Keratinocyte (primary cell): ENCODE results near the gene CSN3. TPM values are rescaled to one million over a fixed set of nuclear protein-coding genes. Genes with fewer than 3 reads are reported as not detected.

ENCODE experiments used
- DNase-seq: peaks from one replicate; pipeline ENCODE4 v3.0.0-alpha.2; 2011; ENCODE audit warnings: low read depth, missing footprints, low spot score
- FAIRE-seq: peaks from 2 replicates; lab custom pipeline; 2011; peaks lifted over from hg19 to GRCh38; lab: Jason Lieb, UNC
- H2AFZ ChIP-seq: 2 replicates; pipeline ENCODE4 v1.6.0; 2012; ENCODE audit warnings: low read length, control low read depth, inconsistent platforms; ENCODE audit not compliant: control insufficient read depth
- H3K27ac ChIP-seq: 2 replicates; pipeline ENCODE4 v1.5.1; 2011; ENCODE audit warnings: low read length; ENCODE audit not compliant: control insufficient read depth, insufficient read depth
- H3K27me3 ChIP-seq: 3 replicates; pipeline ENCODE4 v1.6.0; 2011; ENCODE audit warnings: low read length; ENCODE audit not compliant: control insufficient read depth, insufficient read depth; ENCODE audit errors: extremely low read depth
- H3K36me3 ChIP-seq, 2 experiments: 2 replicates in 1 of 2; 3 replicates in 1 of 2; pipeline ENCODE4 v1.5.1; 2011; ENCODE audit warnings: low read length in 2 of 2, mild to moderate bottlenecking in 1 of 2; ENCODE audit not compliant: control insufficient read depth in 2 of 2, insufficient read depth in 2 of 2; ENCODE audit errors: extremely low read depth in 1 of 2
- H3K4me1 ChIP-seq: 3 replicates; pipeline ENCODE4 v1.5.1; 2011; ENCODE audit warnings: low read length; ENCODE audit not compliant: control insufficient read depth, insufficient read depth; ENCODE audit errors: extremely low read depth
- H3K4me2 ChIP-seq: 3 replicates; pipeline ENCODE4 v1.6.0; 2011; ENCODE audit warnings: low read depth, low read length; ENCODE audit not compliant: control insufficient read depth, insufficient read depth; ENCODE audit errors: extremely low read depth
- H3K4me3 ChIP-seq, 3 experiments: fragments of 200-600 bp in 1 of 3; sonication (generic) in 1 of 3; 2 replicates in 2 of 3; 3 replicates in 1 of 3; pipeline ENCODE4 v1.5.1; 2011 to 2016; ENCODE audit warnings: low read length in 3 of 3, mild to moderate bottlenecking in 3 of 3, control low read depth in 2 of 3, inconsistent platforms in 1 of 3, low read depth in 1 of 3, mixed read lengths in 1 of 3, mixed run types in 1 of 3, moderate library complexity in 1 of 3; ENCODE audit not compliant: control insufficient read depth in 2 of 3, insufficient read depth in 2 of 3; ENCODE audit errors: extremely low read depth in 1 of 3
- H3K79me2 ChIP-seq: 2 replicates; pipeline ENCODE4 v1.6.0; 2012; ENCODE audit warnings: low read length; ENCODE audit not compliant: control insufficient read depth, insufficient read depth
- H3K9ac ChIP-seq: 3 replicates; pipeline ENCODE4 v1.6.0; 2011; ENCODE audit warnings: low read length; ENCODE audit not compliant: control insufficient read depth, insufficient read depth; ENCODE audit errors: extremely low read depth
- H3K9me1 ChIP-seq: 3 replicates; pipeline ENCODE4 v1.6.0; 2011; ENCODE audit warnings: low read length; ENCODE audit not compliant: control insufficient read depth, insufficient read depth; ENCODE audit errors: extremely low read depth
- H3K9me3 ChIP-seq: 2 replicates; pipeline ENCODE4 v1.5.1; 2012; ENCODE audit warnings: low read depth, low read length; ENCODE audit not compliant: control insufficient read depth
- H4K20me1 ChIP-seq: 3 replicates; pipeline ENCODE4 v1.6.0; 2011; ENCODE audit warnings: low read length; ENCODE audit not compliant: control insufficient read depth, insufficient read depth; ENCODE audit errors: extremely low read depth
- EZH2 ChIP-seq: IDR thresholded peaks from one replicate; pipeline ENCODE4 v1.6.1; 2012; ENCODE audit warnings: inconsistent platforms, mild to moderate bottlenecking, low read length, moderate library complexity
- dilution Hi-C: fragments of 300-500 bp; cut with MboI; formaldehyde crosslinking; loops from one replicate; pipeline ENCODE4 v1.7.0; 2020; ENCODE audit warnings: low sequenced_read_pairs; ENCODE audit not compliant: extremely low pct_ligation_motif_present
- polyA plus RNA-seq, 5 experiments: library from polyadenylated mRNA; depleted of rRNA in 3 of 5; stranded (reverse) in 3 of 5; stranded (forward) in 1 of 5; unstranded in 1 of 5; fragments of >200 nt; gene quantifications; 1 replicate in 1 of 5; 2 replicates in 3 of 5; 3 replicates in 1 of 5; pipeline versions ENCODE4 v1.2.1 to v1.2.3, GENCODE V29; 2011 to 2012; ENCODE audit warnings: missing spikeins in 2 of 5, low read depth in 1 of 5, low replicate concordance in 1 of 5
- TF ChIP-seq, protein P1 (sequence below), 3 experiments: IDR thresholded peaks in 1 of 3; conservative IDR thresholded peaks in 1 of 3; optimal IDR thresholded peaks in 1 of 3; 2 replicates in 2 of 3; 3 replicates in 1 of 3; pipeline versions ENCODE3 to v1.5.1; 2011; ENCODE audit warnings: low read length in 3 of 3, mild to moderate bottlenecking in 3 of 3, moderate library complexity in 2 of 3, control low read depth in 1 of 3, inconsistent platforms in 1 of 3; ENCODE audit not compliant: insufficient read depth in 2 of 3; ENCODE audit errors: extremely low read depth in 1 of 3

CSN3 gene
- polyA plus RNA-seq, 1 donor (not counting 4 experiments of a cell fraction or from before 2014, with no cell fraction given): not detected

GRCh38 chr4:70236125-70236524, 6.3 kb upstream of the CSN3 start:
- Histone ChIP-seq H4K20me1 (no peaks in the 10 kb centered on the region), H3K4me1 (no peaks in the 10 kb centered on the region), H3K79me2 (no peaks in the 10 kb centered on the region), H3K27me3 (no peaks in the 10 kb centered on the region), H3K9ac (no peak overlapping the region), H3K9me1 (no peaks in the 10 kb centered on the region), H3K36me3 (no peaks in the 10 kb centered on the region), H2AFZ (no peak overlapping the region), H3K4me3 (no peak overlapping the region), H3K27ac (no peak overlapping the region), H3K4me2 (no peak overlapping the region), H3K9me3 (no peaks in the 10 kb centered on the region)
- no peak for DNase-seq
- no peak for TF ChIP-seq EZH2
- TF ChIP-seq, protein P1, sequence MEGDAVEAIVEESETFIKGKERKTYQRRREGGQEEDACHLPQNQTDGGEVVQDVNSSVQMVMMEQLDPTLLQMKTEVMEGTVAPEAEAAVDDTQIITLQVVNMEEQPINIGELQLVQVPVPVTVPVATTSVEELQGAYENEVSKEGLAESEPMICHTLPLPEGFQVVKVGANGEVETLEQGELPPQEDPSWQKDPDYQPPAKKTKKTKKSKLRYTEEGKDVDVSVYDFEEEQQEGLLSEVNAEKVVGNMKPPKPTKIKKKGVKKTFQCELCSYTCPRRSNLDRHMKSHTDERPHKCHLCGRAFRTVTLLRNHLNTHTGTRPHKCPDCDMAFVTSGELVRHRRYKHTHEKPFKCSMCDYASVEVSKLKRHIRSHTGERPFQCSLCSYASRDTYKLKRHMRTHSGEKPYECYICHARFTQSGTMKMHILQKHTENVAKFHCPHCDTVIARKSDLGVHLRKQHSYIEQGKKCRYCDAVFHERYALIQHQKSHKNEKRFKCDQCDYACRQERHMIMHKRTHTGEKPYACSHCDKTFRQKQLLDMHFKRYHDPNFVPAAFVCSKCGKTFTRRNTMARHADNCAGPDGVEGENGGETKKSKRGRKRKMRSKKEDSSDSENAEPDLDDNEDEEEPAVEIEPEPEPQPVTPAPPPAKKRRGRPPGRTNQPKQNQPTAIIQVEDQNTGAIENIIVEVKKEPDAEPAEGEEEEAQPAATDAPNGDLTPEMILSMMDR (optimal IDR thresholded peaks at IDR 0.05 in 1 of 3, IDR thresholded peaks at IDR 0.05 in 1 of 3, conservative IDR thresholded peaks at IDR 0.05 in 1 of 3; ENCODE audit: extremely low read depth in 1 of 3, insufficient read depth in 2 of 3, low read length in 3 of 3): no peak
- dilution Hi-C loops: no loop called here
- FAIRE-seq: no peak

DNA sequence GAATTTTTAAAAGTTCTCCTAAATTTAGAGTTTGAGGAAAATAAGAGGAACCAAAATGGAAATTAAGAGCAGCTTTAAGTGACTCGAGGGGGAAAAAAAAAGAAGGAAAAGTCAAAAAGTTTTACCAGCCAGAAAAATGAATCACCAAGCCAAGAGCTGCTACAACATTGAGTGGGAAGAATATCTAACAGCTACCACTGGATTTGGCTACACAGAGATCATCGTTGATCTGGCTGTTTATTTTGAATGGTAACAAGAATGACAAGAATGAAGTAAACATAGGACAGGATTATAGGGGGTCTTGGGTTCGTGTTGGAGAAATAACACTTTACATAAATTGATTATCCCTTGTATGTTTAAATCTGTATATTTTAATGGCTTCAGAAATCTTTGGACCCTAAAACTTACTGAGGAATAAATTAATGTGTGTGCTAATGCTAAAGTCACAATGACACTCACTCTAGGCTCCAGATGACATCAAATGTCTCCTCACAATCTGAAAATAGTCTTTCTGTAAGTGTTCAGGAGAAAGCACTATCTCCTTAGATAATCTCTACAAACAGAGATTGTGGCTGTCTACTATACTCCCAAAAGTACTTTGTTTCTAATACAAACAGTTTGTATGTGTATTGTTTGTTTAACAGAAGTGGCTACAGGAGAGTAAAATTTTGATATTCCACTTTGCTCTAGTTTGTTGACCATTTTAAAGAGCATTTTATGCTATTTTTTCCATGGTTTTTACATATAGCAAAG, 3.1 kb upstream of the CSN3 start:
- dilution Hi-C loops: no loop called here
- DNase-seq (no peak), FAIRE-seq (no peak)
- Histone ChIP-seq H3K4me3 (no peak overlapping the region), H3K9me3 (no peaks in the 10 kb centered on the region), H3K9ac (no peak overlapping the region), H3K36me3 (no peaks in the 10 kb centered on the region), H3K27me3 (no peaks in the 10 kb centered on the region), H3K4me2 (no peak overlapping the region), H3K79me2 (no peaks in the 10 kb centered on the region), H3K9me1 (no peaks in the 10 kb centered on the region), H2AFZ (no peak overlapping the region), H3K27ac (no peak overlapping the region), H4K20me1 (no peaks in the 10 kb centered on the region), H3K4me1 (no peaks in the 10 kb centered on the region)
- TF ChIP-seq, protein P1 (optimal IDR thresholded peaks at IDR 0.05 in 1 of 3, IDR thresholded peaks at IDR 0.05 in 1 of 3, conservative IDR thresholded peaks at IDR 0.05 in 1 of 3; ENCODE audit: extremely low read depth in 1 of 3, insufficient read depth in 2 of 3, low read length in 3 of 3): no peak
- no peak for TF ChIP-seq EZH2
